Activated B cell treated with CpG ODN at 0.5 μM for 24 hours (primary cell): Measurements from ENCODE around the gene CPN2. TPM values are rescaled to one million over a fixed set of nuclear protein-coding genes. Genes with fewer than 3 reads are reported as not detected.

ENCODE experiments used
- ATAC-seq: fragments of 200-7000 bp; cut with Tn5 transposase; one replicate; pipeline ENCODE4 v1.10.0; 2021; ENCODE audit warnings: low read depth, mild to moderate bottlenecking, moderate library complexity
- CTCF ChIA-PET: fragments of 350-600 bp; sonication (Branson Sonifier 250); formaldehyde crosslinking; loops from one replicate; lab custom pipeline; 2021; ENCODE audit warnings: antibody characterized with exemption; lab: Charles Lee
- POLR2A ChIA-PET: fragments of 350-600 bp; sonication (Branson Sonifier 250); formaldehyde crosslinking; loops from one replicate; lab custom pipeline; 2021; ENCODE audit warnings: antibody characterized with exemption; lab: Charles Lee
- DNase-seq: peaks from one replicate; pipeline ENCODE4 v3.0.0; 2022
- H3K27ac Mint-ChIP-seq: one replicate; pipeline ENCODE4 v1.8.0; 2020; ENCODE audit warnings: mixed read lengths
- H3K27me3 Mint-ChIP-seq: one replicate; pipeline ENCODE4 v1.8.0; 2021; ENCODE audit warnings: mixed read lengths
- H3K36me3 Mint-ChIP-seq: one replicate; pipeline ENCODE4 v1.8.0; 2021; ENCODE audit warnings: low read depth, mixed read lengths
- H3K4me1 Mint-ChIP-seq: one replicate; pipeline ENCODE4 v1.8.0; 2021; ENCODE audit warnings: mixed read lengths
- H3K4me3 Mint-ChIP-seq: one replicate; pipeline ENCODE4 v1.8.0; 2020; ENCODE audit warnings: mild to moderate bottlenecking, mixed read lengths
- H3K9me3 Mint-ChIP-seq: one replicate; pipeline ENCODE4 v1.8.0; 2020; ENCODE audit warnings: mixed read lengths
- CTCF ChIP-seq: fragments of 200-600 bp; IDR thresholded peaks from one replicate; pipeline ENCODE4 v1.8.0; 2022; ENCODE audit warnings: antibody characterized with exemption, mild to moderate bottlenecking
- intact Hi-C: fragments of 100-400 bp; cut with micrococcal nuclease; formaldehyde crosslinking; loops from one replicate; pipeline ENCODE4 v1.15.1; 2024
- total RNA-seq: library from RNA; stranded (reverse); gene quantifications from 2 replicates; pipeline ENCODE4 v1.2.3, GENCODE V29; 2022

CPN2 gene
- total RNA-seq, 1 donor from 2014 or later: not detected

- peak overlapping the region; percentile 76 for H3K4me3 Mint-ChIP-seq
- DNase-seq: peak; percentile 87
- H3K27ac Mint-ChIP-seq: no peak overlapping the region
- H3K4me1 Mint-ChIP-seq: peaks cover 7% of the 10 kb centered on the region
- intact Hi-C loops: loop anchor here (1.0 to 2.0 kb wide), 3 partner anchors 11 to 261 kb away; no protein-coding TSS in a partner anchor
- peaks cover 28% of the 10 kb centered on the region for H3K27me3 Mint-ChIP-seq
- H3K36me3 Mint-ChIP-seq: no peaks in the 10 kb centered on the region
- peak; percentile 96 for ATAC-seq
- no peaks in the 10 kb centered on the region for H3K9me3 Mint-ChIP-seq
- TF ChIP-seq CTCF: peak; percentile 97
- ChIA-PET POLR2A (no interaction called here), CTCF (interaction anchor here (0.6 to 4.6 kb wide), 10 partner anchors 9 to 668 kb away, joined by 3 to 55 read pairs (median 4); no protein-coding TSS in a partner anchor)
These were observed 17.7 kb downstream of the CPN2 start for GRCh38 chr3:194333212-194333980.

- Mint-ChIP-seq H3K27me3 (peaks cover 28% of the 10 kb centered on the region), H3K4me3 (peak overlapping the region; percentile 15), H3K27ac (no peak overlapping the region), H3K9me3 (no peaks in the 10 kb centered on the region), H3K36me3 (no peaks in the 10 kb centered on the region), H3K4me1 (peaks cover 7% of the 10 kb centered on the region)
- ATAC-seq (no peak), DNase-seq (no peak)
- no peak for TF ChIP-seq CTCF
- ChIA-PET POLR2A (no interaction called here), CTCF (interaction anchor here (0.8 to 4.6 kb wide), 5 partner anchors 12 to 552 kb away, joined by 3 to 55 read pairs (median 5); no protein-coding TSS in a partner anchor)
- intact Hi-C loops: loop anchor here (1.0 to 2.0 kb wide), 3 partner anchors 11 to 262 kb away; no protein-coding TSS in a partner anchor
These were observed 18.3 kb downstream of the CPN2 start for GRCh38 chr3:194332858-194333211.

- TF ChIP-seq CTCF: no peak
- ChIA-PET CTCF (interaction anchor here (1.2 to 1.4 kb wide), 2 partner anchors 13 to 15 kb away, joined by 3 to 5 read pairs; no protein-coding TSS in a partner anchor), POLR2A (interaction anchor here (0.6 kb wide), 1 partner anchor 544 kb away, joined by 3 read pairs; no protein-coding TSS in a partner anchor)
- no peaks in the 10 kb centered on the region for H3K36me3 Mint-ChIP-seq
- intact Hi-C loops: no loop called here
- no peaks in the 10 kb centered on the region for H3K9me3 Mint-ChIP-seq
- no peak overlapping the region for H3K4me3 Mint-ChIP-seq
- DNase-seq: no peak
- H3K27me3 Mint-ChIP-seq: peaks cover 22% of the 10 kb centered on the region
- H3K4me1 Mint-ChIP-seq: peaks cover 7% of the 10 kb centered on the region
- H3K27ac Mint-ChIP-seq: no peak overlapping the region
- ATAC-seq: no peak
These were observed 20.5 kb downstream of the CPN2 start for GRCh38 chr3:194330579-194330978.

GRCh38 chr3:194330160-194330559, 21.0 kb downstream of the CPN2 start:
- no peak overlapping the region for H3K27ac Mint-ChIP-seq
- intact Hi-C loops: no loop called here
- peaks cover 22% of the 10 kb centered on the region for H3K27me3 Mint-ChIP-seq
- CTCF ChIA-PET: interaction anchor here (1.4 kb wide), 1 partner anchor 14 kb away, joined by 5 read pairs; no protein-coding TSS in a partner anchor
- TF ChIP-seq CTCF: no peak
- POLR2A ChIA-PET: interaction anchor here (0.6 kb wide), 1 partner anchor 543 kb away, joined by 3 read pairs; no protein-coding TSS in a partner anchor
- ATAC-seq (no peak), DNase-seq (no peak)
- no peaks in the 10 kb centered on the region for H3K9me3 Mint-ChIP-seq
- no peaks in the 10 kb centered on the region for H3K36me3 Mint-ChIP-seq
- no peak overlapping the region for H3K4me3 Mint-ChIP-seq
- peaks cover 7% of the 10 kb centered on the region for H3K4me1 Mint-ChIP-seq

- H3K4me1 Mint-ChIP-seq: peaks cover 7% of the 10 kb centered on the region
- POLR2A ChIA-PET: no interaction called here
- no peak overlapping the region for H3K27ac Mint-ChIP-seq
- TF ChIP-seq CTCF: no peak
- CTCF ChIA-PET: interaction anchor here (1.2 to 1.6 kb wide), 2 partner anchors 15 to 75 kb away, joined by 4 to 5 read pairs; no protein-coding TSS in a partner anchor
- H3K9me3 Mint-ChIP-seq: no peaks in the 10 kb centered on the region
- DNase-seq (no peak), ATAC-seq (no peak)
- intact Hi-C loops: no loop called here
- no peak overlapping the region for H3K4me3 Mint-ChIP-seq
- H3K27me3 Mint-ChIP-seq: peaks cover 22% of the 10 kb centered on the region
- no peaks in the 10 kb centered on the region for H3K36me3 Mint-ChIP-seq
These were observed 21.6 kb downstream of the CPN2 start for GRCh38 chr3:194329583-194329965.
